Activated effector memory CD4-positive, alpha-beta T cell treated with anti-CD3 and anti-CD28 coated beads, Interleukin-2, amount 50 U/mL, for 16 hours (primary cell): Measurements from ENCODE around the gene WLS.
"Not testable (repeated sequence)": the region's sequence is repeated elsewhere in the genome, so short reads cannot be mapped to it uniquely, and the experiment has no call there.

ENCODE experiments used
- DNase-seq: peaks from one replicate; pipeline ENCODE4 v3.0.0-alpha.2; 2020

The WLS gene

DNA sequence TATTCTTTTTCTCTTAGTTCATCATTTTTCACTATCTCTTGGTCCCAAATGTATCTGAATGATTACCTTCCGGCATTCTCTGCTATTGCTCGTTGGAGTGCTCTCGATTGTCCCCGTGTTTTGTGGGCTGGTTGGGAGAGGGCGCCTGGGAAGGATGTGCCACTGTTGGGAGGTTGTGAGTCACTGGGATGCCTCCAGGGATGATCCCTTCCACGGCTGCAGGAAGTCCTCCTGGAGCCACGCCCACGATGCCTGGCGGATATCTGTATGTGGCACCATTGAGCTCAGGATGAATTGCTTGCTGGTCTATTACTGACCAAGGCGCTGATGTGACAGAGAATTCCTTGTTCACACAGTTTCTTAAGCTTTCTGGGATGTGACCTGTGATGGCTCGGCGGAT lies 70.7 kb downstream of the WLS start:
- not testable (repeated sequence) for DNase-seq

DNA sequence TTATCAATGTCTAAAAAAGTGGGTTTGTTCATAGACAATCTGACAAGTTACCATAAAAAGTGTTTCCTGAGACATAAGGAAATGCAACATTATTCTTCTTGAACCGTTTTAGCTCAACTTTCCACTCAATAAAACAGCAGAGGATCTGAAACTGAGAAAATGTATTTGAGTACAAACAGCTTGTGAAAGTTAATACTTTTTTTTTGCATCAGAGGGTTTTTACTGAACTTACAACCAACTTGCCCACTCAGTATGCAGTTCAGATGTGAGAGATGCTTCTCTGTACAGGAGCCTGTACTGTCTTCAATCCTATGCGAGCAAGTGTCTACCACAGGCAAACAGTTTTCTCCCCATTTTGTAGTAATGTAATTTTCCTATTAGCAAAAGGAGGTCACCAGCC lies 71.4 kb downstream of the WLS start:
- not testable (repeated sequence) for DNase-seq

DNA sequence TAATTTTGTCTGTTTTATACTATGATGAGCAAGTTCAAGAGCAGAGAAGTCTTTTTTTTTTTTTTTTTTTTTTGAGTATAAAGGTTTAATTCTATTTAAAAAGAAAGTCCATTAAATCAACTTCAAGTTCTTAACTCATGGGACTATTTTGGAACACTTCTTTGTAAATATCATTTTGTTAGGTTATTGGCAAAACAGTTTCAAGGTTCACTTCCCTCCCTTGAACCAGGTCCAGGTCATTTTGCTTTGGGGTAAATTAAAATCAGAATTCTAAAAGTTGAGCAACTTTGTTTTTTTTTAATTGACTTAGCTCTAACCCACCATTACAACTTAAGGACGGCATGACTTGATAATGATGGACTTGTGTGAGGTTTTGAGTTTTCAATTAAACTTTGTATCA lies 72.3 kb downstream of the WLS start:
- DNase-seq = no peak

DNA sequence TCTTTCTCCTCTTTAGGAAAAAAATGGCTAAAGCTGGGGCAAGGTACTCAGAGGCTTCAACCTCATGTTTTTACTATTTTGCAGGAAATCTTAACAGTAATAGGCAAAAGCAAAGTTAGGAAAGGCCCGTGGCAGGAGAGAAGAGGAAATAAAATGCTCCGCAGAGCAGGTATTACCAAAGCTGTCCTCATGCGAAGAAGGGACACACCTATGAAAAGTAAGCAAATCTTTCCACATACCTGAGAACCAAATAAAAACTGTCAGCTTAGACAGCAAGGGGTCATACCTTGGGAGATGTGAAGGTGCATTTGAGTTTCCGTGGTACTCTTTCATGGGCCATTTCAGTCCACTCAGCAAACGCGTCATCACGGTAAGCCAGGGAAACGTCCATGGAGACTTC lies 73.5 kb downstream of the WLS start:
- DNase-seq = no peak

DNA sequence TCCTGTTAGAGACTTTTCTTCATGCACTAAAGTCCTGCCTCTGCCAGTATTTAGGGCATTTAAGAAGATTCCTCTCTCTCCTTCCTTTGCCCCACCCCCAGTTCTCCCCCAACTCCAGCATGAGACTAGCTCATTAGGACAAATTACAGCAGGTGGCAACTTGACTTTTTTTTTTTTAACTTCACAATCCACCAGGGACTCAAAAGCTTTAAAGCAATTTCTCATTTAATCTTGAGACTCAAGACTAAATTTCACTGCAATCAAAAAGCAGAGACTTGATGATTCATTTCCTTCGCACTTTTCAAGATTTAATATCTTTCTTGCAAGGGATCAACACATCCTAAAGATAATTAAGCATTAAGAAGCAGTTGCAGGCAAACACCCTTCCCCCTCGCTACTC lies 74.9 kb downstream of the WLS start:
- DNase-seq = no peak

DNA sequence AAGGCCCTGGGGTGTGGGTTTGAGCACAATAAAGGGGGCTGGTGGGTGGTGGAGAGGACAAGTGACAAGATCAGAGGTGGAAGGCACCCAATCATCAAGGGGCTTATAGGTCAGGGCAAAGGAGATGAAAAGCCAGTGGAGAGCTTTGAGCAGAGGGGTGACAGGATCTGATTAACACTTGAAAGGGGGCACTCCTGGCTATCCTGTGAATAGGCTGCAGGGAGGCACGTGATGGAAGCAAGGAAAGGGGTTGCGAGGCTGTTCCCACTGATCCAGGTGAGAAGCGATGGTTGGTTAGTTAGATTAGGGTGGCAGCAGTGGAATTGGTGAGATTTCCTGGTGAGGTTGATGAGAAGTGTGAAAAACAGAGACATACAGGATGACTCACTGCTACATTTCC lies 80.6 kb downstream of the WLS start:
- no peak for DNase-seq

DNA sequence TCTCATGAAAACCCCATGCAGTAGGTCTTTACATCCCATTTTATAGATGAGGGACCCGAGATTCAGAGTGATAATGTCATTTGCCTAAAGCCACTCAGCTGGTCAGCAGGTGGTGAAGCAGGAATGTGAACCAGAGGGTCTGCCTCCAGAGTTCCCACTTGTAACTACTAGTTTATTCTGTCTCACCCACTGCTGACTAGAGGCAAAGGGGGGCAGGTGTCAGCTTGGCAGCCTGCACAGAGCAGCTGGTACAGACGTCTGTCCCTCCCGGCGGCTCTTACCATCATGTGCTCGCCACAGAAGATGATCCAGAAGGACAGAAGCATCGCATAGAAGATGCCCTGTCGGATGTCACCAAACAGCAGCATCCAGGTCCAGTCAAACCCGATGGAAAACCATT lies 82.4 kb downstream of the WLS start:
- DNase-seq = no peak

DNA sequence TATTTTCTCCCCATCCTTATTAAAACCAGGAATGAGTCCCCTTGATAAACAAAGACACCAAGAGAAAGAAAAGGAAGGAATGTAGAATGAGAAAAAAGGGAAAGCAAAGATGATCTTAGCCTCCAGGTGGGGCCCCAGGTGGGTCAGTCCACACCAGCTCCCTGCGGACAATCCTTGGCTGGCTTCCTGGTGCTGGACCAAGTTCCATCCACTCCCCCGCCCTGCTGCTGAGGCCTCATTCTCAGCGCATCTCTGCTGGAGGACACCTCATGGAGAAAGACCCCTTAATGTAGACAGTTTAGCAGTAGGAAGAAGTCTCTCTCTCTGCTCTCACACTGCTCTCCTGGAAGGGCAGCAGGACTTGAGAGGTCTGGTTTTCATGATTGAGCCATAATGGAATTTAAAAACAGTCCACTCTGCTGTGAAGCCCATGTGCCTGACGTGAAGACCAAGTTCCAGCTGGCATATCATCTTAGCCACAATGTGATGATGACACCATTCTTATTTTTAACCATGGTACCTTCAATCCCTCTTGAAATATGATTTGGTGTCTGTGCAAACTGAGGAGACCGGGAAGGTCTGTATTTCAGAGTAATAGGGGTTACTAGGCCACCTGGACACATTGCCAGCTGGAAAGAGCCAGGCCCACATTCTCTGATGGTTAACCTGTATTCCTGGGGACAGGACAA lies 83.1 kb downstream of the WLS start:
- no peak for DNase-seq

DNA sequence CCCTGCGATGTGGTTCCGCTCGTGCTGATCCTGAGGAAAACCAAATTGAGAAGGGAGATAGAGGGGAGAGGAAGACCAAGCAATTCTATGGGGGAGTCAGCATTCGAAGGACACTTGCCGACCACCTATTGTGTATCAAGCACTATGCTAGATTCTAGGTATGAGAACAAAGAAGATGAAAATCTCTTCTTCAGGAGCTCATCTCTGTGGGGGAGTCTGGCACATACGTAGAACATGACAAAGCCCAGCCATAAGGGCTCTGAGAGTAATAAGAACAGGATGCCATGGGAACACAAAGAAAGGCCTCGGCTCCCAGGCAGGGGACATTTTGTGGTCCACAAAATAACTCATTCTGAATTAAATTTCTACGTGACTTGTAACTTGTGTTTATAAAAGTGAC lies 83.7 kb downstream of the WLS start:
- DNase-seq = no peak

DNA sequence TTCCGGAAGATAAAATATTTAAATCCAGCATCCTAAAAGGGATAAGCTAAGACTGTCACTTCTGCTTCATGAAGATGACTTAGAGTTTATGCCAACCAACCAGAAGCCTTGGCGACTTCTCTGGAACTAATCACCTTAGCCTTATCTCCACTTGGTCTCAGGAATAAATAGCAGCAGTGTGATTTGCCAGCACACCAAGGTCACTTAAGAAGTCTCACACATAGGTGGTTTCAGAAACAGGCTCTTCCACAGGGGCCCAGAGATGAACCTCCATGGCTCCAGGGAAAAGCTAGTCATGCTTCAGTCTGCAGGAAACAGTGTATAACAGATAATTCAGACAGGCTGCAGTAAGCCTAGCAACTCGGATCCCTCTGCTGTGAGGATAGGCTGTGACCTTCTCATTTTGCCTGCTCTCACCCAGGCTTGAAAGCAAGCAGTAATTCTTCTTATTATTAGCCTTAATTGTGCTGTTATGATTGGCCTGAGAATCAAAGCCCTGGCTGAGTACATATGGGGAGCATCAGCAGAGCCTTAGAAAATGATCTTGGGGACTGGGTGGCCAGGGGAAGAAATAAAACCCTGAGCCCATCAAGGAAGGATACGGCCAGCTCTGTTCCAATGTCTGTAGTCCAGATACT lies 84.7 kb downstream of the WLS start:
- no peak for DNase-seq

DNA sequence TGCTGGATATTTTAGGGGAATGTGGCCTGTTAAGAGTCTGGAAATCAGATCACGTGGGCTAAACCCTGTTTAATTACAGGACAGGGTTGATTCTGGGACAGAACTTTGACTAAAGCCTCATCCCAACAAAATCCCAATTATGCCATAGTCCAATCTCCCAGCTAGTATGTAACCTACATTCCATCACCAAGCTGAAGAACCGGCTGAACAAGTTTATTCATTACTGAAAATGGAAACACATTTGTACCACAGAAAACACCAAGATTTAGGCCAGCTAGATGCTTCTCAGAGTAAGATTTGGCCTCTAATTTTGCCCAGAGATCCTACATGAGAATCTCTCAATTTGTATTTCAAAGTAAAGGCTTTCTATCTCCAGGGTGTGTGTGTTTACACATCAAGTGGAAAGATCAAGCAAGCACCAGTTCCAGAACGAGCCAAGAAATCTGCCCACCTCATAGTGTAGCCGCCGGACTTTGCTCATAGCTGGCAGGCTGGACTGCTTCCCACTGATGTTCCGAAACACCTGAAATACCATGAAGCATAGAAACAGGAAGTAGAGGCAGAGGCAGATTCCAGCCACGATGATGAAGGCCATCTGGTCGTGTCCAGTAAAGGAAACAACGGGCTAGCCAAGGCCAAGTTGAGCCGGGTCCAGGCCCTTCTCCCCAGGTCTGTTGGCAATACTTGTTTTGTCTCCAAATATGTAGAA lies 86.8 kb downstream of the WLS start:
- no peak for DNase-seq

DNA sequence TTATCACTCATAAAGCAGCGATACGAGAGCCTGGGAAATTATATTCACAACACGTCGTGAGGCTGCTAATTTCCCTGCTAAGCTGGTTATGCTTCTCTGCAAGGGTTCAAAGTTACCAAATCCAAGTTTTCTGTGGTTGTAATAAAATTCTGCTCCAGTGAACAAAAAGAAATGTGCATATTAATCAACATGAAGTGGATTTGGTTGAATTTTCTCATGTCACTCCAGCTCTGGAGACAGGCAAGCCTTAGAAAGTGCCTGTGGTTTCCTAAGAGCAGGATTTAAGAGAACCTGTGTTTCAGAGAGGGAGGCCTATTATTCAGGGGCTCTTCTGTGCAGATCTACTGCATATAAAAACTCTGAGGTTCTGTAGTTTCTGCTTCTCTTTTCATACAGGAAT lies 87.5 kb downstream of the WLS start:
- no peak for DNase-seq

DNA sequence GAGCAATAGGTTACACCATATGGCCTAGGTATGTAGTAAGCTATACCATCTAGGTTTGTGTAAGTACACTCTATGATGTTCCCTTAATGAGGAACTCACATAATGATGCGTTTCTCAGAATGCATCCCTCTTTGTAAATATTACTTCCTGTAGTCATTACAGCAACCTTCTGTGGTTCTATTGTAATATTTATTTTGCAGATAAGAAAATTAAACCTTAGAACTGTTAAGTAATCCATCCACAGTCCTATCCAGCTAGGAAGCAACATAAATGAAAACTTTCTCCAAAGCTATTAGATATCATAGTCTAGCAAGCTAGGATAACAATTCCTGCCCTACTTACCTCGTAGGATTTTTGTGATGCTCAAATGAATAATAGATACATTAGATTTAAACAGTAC lies 88.7 kb downstream of the WLS start:
- no peak for DNase-seq

DNA sequence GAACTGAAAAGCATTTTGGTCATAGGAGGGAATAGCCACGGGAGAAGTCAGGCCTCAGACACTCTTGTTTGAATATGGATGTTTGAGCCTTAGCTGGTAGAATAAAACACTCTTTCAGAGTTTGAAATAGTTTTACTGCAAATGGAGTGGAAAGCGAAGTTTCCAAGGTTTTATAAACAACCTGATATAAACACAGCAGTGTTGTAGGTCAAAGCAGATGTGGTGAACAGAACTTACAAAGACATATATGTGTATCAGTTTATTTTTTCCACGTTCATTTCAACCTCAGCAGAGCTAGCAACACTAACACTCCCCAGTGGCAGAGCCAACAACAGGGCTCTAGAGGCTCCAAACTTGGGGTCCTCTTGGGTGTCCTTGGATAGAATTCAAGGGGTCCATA lies 89.9 kb downstream of the WLS start:
- DNase-seq = no peak

DNA sequence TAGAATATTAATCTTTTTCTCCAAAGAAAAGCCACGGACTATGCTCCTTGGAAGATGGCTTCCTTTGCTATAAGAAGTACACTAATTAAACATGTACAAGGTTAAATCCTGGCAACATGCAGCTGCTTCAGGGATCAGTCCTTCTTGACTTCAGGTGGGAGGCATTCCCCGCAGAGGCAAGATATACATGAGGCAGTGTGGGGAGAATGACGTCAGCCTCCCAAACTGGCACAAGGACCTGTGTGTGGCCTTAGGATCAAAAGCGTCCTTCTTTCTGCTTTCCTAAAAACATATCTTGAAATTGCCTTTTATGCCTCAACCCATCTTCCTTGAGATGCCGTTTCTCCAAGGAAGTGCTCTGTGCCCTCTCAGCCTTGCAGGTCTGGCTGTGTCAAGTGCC lies 90.3 kb downstream of the WLS start:
- DNase-seq = no peak

DNA sequence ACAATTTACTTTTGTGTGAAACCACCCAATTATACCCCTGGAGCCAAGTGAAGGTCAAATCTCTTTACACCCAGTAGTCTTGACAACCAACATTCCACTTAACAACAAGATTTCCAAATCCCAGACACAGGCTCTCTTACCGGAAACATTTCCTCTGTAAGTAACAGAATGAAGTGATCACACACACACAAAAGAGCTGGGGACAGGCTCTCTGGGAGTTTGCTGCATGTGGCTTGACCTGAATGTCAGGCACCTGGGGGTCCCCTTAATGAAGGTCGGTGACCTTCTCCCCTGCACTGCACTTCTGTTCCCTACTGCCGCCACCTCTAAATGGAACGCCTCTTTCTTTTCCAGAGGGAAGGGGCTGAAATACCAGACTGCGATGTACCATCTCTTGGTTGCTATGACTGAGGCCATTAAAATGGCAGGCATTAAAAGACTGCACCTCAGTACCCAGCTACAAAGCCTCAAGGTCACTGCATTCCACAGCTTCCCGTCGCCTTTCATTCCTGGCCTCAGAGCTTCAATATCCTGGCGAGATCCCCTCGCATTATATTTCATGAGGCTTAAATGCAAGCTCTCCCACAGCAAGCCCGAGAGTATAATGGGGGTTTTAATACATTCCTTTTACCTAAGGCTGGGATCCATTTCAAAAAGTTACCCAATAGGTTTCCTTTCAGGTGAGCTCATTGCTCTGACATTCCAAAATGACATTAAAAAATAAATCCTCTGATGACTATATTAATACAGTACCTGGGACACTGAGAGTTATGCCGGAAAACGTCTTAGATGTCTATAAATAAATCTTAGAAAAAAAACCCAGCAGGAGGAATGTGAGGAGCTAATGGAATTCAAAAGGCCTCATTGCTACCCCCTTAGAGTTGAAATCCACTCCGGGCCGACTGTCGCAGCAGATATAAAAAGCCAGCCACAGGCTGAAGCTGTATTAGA lies 91.0 kb downstream of the WLS start:
- no peak for DNase-seq

DNA sequence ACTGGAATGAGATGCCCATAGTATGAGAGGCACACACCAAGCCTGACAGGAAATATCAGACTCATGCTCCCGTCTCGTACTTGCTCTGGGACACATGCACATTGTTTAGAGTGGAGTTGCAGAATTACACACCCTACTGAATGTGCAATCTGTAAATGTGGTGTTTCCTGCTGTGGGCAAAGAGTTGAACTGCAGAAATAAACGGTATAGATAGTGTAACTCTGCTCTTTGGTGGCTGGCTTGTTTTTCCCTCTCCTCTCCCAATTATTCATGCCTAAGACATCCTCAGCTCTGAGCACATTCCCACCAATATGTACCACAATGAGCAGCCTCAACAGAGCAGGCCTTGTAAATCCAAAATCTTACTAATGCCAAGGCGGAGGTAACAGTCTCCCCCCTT lies 91.8 kb downstream of the WLS start:
- DNase-seq = no peak

DNA sequence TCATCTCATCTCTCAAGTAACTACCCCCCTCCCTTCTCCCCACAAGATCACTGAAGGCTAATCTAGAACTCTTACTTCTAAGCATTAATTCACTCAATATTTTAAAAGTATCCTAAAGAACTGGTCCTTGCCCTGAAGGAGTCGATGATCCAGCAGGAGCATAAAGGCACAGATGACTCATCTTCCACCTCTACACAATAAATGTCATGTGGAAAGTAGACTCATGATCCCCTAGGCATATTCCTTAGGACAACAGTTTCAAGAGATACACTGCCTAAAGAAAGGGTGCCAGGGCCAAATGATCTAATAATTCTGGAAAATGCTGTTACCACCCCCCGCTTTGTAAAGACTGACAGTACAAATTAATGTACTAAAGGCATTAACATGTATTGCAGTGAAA lies 96.1 kb downstream of the WLS start:
- no peak for DNase-seq

DNA sequence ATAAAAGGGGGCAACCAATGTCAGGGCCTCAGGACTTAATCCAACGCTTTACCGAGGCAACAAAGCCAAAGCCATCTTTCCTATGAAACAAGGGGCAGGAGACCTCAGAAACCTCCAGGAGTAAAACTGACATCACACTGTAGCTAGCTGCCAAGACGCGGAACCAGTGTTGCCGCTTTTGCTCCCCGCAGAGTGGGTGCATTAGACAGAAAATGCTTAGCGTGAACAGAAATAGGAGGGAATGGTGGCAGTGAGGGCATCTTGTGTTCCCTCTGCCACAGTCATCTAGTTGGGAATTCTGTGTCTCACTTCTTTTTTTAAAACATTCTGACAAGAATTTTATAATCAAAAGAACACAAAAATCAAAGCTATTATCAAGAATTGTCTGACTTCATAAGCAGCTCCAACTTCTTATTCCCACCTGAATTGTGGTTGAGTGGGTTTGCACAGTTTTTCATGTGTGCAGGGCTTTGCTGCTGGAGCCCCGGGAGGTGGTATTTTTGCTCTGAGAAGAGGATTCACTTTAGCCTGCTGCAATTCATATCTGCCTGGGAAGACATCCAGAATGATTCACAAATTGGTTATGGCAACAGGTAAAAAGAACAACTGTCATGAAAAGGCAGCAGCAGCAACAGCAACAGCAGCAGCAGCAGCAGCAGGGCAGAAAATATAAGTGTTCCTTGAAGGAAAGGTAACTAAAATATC lies 99.7 kb downstream of the WLS start:
- DNase-seq = no peak

DNA sequence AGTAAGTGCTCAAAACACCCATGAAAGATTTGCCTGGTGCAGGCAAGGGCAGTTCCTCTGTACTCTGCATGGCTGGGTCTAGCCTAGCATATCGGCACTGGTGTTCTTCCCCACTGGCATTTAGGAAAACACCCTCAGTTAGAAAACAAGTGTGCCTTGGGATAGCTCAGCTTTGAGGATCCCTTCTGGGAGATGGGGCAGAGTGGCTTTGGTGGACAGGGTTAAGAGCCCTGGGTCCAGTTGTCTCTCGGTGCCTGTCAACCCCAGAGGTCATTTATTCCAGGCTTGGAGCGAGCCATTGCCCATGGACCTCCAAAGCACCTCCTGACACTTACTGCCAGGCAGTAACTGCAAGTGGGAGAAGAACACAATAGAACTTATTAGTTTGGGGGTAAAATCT lies 101.1 kb downstream of the WLS start:
- DNase-seq = no peak

DNA sequence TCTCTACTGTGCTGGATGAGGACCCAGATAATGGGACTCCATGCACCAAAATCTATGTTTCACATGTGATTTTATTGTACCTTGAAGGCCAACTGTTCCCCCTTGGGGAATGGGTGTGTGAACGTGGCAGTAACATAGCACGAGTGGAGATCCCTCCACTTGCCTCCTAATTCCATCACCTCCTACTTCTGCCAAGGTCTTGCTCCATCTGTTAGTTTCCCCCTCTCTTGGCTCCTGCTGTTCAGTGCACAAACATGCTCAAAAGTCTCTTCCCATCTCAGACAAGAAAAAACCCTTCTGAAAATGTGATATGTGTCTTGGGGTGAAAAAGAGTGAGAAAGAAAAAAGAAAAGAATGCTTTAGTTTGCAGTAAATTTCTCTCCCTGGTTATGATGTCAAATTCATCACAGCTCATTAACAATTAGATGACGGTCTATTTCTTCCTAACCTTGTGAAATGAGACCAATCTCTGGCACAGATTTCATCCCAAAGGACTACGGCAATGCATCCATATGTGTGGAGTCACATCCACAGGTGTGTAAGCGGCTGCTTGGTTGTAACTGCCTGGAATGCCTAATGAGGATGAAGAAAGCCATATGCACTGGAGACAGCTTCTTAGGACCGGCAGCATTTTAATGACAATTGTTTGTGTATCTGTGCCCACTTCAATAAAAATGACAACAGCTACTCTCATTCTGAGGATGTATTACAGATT lies 102.6 kb downstream of the WLS start:
- DNase-seq = no peak

DNA sequence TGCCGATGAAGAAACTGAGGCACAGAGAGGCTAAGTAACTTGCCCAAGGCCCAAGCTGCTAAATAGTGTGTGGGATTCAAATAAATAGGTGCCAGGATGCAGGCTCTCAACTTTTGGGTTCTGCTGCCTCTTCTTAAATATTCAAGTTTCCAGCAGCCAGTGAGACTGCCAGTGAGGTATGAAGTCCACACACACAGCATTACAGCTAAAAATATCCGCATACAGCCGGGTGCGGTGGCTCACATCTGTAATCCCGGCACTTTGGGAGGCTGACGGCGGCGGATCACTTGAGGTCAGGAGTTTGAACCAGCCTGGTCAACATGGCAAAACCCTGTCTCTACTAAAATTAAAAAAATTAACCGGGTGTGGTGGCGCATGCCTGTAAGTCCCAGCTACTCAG lies 103.5 kb downstream of the WLS start:
- no peak for DNase-seq
